NCI-H82 (cell line): ENCODE measurements around the gene KNOP1.

Source experiments
- DNase-seq: peaks from one replicate; lab custom pipeline; 2025; lab: John Stamatoyannopoulos, UW

Gene KNOP1

DNA sequence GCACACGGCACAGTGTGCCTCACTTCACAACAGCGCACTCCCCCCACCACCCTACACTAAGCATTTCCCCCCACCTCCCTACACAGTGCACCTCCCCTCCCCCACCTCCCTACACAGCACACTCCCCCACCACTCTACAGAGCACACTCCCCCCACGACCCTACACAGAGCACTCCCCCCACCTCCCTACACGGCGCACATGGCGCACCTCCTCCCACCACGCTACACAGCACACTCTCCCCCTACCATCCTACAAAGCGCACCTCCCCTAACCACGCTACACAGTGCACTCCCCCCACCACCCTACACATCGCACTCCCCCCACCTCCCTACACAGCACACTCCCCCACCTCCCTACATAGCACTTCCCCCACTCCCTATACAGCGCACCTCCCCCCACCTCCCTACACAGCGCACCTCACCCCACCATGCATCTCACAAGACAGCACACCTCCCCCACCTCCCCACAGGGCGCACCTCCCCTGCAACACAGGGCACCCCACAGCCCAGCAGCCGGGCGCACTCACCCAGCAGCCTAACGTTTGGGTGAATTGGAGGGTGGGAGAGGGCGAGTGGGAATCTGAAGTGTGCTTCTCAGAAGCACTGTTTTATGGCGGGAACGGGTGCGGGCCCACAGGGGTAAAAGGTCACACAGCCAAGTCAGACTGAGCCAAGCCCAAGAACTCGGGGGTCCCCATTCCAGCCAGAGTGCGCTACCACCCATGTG is 10.3 kb downstream of the KNOP1 start:
- DNase-seq = no peak

DNA sequence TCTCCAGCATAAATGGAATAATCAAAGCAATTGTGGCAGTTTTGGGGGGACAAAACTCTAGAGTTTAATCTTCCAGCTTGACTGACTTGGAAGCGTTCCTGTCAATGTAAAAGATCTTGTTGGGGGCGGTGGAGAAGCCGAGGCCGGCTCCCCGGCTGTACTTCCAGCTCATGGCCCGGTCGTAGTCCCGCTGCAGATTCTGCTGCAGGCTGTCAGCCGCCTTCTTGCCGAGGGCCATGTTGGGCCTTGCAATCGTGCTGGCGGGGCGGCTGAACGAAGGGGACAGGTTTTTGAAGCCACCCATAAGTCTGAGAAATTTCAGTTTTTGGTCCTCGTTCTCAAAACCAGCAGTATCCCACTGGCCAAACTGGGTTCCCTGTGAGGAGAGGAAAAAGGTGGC is 11.2 kb downstream of the KNOP1 start:
- no peak for DNase-seq

DNA sequence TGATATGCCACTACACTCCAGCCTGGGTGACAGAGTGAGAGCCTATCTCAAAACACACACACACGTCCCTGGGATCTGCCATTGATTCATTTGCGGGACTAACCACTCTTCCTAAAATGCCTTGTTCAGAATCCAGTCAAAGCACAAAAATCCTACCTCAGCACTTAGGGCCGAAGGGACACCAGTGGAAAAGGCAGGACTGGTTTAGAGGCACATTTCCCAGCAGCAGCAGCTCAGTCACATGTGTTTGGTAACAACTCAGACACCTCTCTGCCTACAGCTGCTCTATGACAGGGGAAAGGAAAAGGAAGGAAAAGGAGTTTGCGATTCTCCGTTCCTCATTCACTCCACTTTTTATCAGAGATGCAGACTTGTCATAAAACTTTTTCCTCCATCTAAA is 12.2 kb downstream of the KNOP1 start:
- DNase-seq = no peak

DNA sequence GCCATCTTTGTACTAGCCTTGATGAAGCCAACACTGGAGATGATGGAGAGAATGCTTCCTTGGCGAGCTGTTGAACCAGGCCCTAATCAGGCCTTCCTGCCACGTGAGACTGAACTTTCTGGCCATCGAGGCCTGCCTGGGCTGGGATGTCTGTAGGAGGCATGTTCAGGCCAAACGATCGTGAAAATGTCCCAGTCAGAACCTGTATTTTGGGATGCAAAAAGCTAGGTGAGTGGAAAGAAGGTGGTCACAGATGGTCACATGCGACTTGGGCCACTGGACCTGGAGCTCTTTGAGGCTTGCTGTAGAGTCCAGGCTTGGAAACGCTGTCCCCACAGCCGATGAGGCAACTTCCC is 12.9 kb downstream of the KNOP1 start:
- DNase-seq = no peak

DNA sequence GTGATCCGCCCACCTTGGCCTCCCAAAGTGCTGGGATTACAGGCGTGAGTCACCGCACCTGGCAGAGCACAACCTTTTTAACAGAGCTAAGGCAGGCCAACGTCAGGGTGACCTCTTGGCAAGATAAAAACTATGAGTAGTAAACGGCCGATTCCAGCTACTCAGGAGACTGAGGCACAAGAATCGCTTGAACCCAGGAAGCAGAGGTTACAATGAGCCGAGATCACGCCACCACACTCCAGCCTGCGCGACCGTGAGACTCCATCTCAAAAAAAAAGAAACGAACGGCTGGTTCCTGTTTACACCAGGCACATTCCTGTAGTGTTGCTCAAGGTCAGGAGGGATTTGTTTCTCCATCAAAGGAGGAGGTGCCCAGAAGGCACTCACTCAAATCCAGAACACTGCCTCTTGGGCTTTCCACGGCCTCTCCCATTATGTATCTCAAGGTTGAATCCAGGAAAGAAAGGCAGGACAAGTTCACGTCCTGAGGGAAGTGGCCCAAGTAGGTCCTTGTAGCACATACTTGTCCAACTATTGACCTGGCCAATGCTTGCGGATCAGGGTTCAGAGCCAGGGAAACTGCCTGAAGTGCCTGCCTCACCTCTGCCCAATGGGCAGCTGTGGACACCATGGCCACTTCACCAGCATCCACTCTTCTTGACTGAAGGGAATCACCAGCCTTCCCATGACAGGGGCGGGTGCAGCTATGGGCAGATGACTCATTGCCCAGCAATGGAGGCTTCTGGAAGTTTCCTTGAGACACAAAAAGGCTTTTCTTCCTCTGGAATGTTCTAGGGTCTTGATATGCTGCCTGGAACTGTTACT is 13.5 kb downstream of the KNOP1 start:
- no peak for DNase-seq

DNA sequence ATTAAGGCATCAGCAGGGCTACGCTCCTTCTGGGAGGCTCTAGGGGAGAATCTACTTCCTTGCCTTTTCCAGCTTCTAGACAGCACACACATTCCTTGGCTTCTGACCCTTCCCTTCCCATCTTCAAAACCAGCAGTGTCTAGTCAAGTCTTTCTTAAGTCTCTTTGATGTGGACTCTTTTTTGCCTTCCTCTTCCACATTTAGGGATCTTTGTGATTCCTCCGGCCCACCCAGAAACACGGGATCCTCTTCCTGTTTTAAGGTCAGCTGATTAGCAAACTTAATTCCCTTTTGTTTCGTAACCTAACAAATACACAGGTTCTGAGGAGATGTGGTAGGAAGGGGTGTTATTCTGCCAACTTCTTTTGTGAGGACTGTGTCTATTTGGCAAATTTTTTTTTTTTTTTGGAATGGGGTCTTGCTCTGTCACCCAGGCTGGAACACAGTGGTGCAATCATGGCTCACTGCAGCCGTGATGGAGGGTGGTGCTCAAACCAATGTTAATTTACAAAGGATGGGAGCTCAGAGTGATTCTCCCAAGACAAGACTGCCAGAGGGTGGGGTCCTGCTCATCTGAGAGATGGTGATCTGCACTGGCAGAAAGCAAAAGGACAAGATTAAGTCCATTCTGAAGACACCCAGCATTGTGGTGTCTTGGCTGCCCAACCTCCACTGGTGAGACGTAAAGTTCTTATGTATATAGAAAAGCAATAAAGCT is 14.7 kb downstream of the KNOP1 start:
- DNase-seq = no peak

DNA sequence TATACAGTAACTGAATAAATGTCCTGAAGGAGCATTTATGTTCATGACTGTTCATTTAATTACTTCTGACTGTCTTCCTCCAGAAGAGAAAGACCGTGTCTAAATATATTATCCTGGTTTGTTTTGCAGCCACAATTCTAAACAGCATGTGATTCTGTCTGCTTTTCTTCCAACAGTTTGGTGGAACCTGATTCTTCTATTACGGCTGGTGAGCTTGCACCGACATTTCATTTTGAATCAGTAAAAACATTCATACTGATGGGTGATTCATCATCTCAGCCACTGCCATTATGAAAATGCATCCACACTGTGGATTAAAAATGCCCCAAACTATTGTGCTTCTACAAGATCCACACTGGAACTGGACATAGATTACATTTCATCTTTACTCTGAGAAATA is 16.9 kb downstream of the KNOP1 start:
- DNase-seq = no peak

DNA sequence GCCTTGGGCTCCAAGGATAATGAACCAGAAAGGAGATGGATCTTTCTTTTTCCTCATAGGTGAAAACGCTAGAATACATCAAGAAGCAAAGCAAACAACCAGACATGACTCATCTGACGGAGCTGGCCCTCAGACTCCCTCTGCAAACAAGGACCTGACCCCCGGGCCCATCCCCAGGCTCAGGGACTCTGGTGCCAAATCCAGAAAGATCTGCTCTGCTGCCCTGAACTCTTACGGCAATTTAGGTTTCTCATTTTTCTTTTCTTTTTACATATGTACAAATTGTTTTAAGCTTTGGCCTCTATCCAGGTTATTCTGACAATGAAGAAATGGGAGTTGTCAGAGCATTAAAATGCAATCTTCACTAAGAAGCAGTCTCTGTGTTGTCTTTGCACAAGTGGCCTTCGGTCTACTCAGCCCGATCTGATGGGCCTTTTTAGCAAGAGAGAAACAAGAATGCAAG is 17.7 kb downstream of the KNOP1 start:
- no peak for DNase-seq

DNA sequence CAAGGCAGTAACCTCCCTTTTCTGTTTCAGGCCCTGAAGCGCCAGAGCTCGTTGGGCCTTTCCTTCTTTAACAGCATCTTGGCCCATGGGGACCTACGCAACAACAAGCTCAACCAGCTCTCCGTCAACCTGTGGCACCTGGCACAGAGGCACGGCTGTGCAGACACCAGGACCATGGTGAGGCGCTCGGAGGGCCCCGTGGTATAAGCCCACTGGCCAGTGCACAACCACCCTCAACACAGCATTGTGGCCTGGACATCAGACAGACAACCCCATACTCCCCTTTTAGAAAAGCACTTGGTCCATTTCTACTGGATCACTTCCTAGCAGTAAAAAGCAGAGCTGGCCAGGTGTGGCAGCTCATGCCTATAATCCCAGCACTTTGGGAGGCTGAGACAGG is 18.6 kb downstream of the KNOP1 start:
- DNase-seq = no peak

DNA sequence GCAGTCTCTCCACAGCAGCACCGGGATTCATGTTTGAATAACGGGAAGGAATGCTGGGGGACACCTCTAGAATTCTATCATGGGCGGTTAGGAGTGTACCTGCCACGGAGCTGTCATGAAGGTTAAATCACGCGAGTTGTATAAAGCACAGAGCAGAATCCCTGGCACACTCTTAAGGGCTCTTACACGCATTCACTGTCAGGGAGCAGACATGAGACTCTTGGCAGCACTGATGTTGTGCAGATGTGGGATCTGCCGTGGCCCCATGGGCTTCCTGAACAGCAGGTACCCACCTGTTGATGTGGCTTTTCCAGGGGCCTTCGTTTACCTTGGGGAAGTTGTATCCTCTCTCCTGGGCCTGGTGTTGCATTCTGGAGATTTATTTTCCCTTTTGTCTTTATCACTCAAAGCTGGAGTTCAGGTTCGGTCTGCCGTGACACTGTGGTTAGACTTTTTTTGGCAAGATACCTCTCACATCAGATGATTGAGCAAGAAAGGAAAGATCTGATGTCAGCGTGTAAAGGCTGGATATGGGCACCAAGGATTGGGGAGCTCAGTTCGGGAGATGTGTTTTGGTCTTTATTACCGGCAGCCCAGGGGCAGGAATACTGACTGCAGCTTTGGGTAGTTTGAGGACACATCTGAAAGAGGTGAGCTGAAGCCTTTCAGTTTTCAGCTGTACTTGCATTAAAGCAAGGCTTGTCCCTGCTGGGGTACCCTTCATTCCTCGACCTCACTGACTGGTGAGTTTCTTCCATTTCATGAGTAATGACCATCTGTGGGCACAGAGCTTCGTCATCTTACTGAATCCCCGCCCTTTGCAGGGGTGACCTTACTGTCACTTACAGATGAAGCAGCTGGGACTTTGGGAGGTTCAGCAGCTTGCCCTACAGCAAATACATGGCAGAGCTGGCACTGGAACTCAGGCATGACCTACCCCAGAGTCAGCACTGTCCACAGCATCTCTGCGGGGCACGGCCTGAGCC is 19.3 kb downstream of the KNOP1 start:
- no peak for DNase-seq

DNA sequence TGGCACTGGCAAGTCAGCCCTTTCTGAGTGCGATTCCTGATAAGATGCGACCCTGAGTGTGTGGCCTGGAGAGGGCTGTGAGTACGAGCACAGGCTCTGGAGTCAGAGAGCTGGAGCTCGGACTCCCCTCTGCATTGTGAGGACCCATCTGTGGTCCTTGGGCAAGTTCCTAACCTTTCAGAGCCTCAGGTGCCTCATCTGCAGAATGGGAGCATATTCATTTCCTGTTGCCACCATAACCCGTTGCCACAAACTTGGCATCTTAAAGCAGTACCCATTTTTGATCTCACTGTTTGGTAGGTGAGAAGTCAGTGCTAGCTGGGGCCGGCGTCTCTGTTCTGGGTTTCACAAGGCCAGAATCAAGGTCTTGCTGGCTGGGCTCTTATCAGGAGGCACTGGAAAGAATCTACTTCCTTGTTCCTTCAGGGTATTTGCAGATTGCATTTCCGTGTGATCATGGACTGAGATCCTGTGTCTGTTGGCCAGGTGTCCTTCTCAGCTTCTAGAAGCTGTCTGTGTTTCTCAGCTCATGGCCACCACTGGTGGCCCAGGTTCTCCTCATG is 20.2 kb downstream of the KNOP1 start:
- no peak for DNase-seq

DNA sequence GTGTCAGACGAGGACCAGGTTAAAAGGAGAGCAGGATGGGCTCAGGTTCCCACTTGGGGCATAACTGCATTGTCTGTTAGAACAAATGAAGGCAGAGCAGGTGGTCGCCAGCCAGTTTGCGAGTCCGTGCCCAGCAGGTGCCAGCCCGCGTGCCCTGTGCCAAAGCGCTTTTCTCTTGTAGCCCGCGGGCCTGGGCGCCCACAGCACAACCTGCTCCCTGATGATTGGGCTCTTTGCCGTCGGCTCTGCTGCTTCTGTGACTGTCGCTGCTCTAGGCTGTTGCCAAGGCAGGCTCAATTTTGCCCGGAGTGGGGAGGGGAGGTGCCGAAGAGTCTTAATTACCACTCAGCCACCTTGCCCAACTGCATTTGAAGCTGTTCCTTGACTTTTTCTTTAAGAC is 21.1 kb downstream of the KNOP1 start:
- no peak for DNase-seq

DNA sequence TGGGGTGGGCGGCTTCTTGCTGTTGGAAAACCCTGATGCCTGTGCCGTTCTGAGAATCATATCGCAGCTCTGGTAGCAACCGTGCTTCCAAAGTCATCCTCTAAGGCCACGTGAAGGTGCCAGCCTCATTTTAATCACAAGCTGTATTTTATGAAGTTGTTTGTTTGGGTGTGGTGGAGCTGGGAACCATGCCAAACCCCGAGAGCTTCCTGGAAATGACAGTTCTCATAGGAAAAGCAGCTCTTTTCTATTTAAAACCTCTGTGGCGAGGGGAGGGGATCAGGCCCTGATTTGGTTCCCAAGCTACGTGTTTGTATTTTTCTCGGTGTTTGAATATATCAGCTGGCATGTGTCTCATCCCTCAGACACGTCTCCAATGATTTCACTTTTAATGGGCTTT is 21.7 kb downstream of the KNOP1 start:
- no peak for DNase-seq

DNA sequence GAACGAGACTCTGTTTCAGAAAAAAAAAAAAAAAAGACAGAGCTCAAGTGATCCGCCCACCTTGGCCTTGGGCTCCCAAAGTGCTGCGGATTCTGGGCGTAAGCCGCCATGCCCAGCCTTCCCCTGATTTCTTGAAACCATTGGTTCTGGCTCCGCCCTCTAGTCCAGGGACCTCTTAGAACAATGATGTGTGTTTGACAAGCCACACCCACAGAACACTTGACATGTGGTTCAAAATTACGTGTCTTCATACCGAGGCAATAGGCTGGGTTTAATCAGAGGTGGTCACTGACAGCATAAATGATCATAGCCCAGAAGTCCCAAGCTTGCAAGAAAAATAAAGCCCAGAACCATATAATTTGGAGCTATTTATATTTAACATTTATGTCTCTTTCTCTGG is 23.0 kb downstream of the KNOP1 start:
- DNase-seq = peak; percentile 21

DNA sequence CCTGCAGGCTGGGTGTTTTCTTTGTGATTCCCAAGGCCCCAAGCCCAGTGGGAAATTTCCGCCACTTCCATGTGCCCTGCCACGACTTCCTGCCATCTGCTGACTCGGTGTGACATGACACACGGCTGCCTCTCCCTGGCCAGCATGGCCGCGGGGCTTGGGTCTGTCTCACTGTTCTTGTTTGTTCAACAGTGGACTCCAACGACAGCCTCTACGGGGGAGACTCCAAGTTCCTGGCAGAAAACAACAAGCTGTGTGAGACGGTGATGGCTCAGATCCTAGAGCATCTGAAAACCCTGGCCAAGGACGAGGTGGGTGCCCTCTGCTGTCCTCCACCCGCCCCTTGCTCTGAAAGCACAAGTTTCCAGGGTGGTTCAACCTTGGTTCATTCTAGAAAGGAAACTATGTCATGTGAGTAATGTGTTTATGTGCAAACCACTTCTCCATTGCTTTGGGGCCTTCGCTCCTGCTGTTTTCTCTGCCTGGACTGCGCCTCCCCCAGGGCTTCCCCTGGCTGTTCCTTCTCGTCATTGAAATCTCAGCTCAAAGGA is 26.8 kb downstream of the KNOP1 start:
- DNase-seq = no peak

DNA sequence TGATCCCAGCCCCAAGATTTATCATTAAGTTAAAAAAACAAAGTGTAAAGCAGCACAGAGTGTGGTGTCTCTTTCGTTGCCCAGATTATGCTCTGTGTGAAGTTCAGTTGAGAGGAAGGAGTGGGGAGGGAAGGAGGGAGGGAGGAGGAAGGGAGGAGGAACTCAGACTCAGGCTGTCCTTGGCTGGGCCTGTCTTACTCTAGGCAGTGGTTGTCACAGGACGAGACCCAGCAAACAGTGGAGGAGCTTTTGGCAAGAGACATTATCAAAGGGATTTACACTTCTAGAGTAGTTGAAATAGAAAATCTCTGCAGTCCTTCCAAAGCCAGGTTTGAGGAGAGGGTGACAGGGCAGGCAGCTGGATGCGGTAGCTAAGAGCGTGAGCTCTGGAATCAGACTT is 27.8 kb downstream of the KNOP1 start:
- DNase-seq = no peak

DNA sequence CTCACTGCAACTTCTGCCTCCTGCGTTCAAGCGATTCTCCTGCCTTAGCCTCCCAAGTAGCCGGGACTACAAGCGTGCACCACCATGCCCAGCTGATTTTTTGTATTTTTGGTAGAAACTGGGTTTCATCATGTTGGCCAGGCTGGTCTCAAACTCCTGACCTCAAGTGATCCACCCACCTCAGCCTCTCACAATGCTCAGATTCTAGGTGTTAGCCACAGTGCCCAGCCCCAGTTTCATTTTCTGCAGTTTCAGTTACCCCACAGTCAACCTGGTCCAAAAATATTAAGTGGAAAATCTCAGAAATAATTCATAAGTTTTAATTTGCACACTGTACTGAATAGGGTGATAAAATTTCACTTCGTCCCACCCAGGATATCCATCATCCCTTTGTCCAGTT is 28.7 kb downstream of the KNOP1 start:
- no peak for DNase-seq

DNA sequence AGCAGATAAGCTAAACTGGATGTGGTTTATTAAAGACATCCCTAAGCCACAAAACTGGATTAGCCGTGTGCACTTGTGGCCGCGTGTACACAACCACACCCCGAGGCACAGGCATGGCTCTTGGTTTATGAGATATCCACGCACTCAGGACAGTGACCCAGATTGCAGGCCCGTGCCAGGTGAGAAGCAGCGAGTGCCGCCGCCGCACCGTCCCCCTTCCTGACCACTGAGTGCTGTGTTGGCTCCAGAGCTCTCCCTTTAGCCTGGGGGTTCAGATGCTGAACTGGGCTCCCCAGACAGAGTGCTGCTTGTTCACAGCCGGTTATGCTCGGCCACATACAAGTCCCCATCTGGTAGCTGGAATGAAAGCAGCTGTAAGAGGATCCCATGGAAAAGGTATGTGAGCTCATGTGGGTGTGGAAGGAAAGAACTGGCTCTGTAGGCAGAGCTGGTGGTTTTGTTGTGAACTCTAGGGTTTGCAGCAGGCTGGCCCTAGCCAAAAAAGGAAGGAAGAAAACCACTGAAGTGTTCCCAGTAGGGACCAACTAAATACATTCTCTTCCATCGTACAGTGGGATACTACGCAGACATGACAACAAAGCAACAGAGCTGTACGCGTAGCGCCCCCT is 29.5 kb downstream of the KNOP1 start:
- DNase-seq = peak; percentile 70

DNA sequence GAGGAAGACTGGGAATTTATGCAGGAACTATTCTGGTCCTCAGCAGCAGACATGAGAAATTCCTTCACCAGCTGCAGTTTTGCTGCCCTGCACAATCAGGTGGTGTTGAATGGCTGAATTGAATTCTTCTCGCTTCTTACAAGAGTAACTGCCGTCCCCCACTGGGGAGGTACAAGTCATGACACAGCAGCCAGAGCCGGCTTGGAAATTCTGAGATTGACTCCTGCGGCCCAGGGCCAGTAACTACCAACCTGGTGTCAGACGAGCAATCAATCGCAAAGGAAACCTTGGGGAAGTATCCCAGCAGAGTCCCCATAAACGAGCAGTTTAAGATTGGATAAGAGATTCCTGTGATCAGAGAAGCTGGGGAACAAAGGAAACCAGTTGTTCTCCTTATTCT is 30.7 kb downstream of the KNOP1 start:
- no peak for DNase-seq

DNA sequence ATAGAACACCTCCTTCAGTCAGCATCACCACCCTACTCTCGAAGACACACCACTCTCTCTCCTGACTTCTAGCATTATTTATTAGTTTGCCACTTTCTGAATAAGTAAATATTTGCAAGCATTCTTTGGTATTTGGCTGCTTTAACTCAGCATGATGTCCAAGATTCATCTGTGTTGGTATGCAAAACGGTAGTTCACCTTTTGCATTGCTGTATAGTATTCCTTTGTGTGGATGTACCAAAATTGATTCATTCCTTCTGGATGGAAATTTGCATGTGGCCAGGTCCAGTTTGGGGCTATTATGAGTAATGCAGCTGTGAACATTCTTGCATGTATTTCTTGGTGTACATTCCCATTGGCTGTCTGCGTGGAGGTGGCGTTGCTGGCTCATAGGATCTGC is 32.9 kb downstream of the KNOP1 start:
- DNase-seq = no peak
